Measurements from ENCODE around the gene UCN2. TPM values are rescaled to one million over a fixed set of nuclear protein-coding genes. Genes with fewer than 3 reads are reported as not detected.

The UCN2 gene
- total and polyA plus RNA-seq, 8 donors, result 0.19 TPM; not detected in 7

DNA sequence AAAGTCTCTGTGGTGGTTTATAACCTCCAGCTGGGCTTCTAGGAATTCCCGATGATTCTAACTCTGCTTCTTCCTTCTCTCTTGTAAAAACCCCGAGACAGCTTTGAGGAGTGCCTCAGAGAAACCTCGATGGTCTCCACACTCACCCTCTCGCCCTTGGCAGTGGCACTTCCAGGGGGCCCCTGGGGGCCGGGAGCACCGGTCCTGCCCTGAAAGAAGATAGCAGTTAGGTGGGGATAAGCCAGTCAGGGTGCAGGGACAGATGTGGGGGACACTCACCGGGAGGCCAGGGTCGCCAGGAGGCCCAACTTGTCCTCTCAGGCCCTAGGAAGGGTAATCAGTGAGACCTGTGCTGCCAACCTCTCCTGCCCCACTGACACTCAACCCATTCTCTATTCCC is 21.8 kb upstream of the UCN2 start:
- Histone ChIP-seq H3K36me3 (no peaks in the 10 kb centered on the region), H3K4me3 (no peak overlapping the region), H3K27me3 (no peaks in the 10 kb centered on the region), H3K4me1 (no peaks in the 10 kb centered on the region), H3K9me3 (no peaks in the 10 kb centered on the region), H3K27ac (no peak overlapping the region)
- TF ChIP-seq, protein P1, sequence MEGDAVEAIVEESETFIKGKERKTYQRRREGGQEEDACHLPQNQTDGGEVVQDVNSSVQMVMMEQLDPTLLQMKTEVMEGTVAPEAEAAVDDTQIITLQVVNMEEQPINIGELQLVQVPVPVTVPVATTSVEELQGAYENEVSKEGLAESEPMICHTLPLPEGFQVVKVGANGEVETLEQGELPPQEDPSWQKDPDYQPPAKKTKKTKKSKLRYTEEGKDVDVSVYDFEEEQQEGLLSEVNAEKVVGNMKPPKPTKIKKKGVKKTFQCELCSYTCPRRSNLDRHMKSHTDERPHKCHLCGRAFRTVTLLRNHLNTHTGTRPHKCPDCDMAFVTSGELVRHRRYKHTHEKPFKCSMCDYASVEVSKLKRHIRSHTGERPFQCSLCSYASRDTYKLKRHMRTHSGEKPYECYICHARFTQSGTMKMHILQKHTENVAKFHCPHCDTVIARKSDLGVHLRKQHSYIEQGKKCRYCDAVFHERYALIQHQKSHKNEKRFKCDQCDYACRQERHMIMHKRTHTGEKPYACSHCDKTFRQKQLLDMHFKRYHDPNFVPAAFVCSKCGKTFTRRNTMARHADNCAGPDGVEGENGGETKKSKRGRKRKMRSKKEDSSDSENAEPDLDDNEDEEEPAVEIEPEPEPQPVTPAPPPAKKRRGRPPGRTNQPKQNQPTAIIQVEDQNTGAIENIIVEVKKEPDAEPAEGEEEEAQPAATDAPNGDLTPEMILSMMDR (IDR thresholded peaks at IDR 0.05), result no peak
- no peak for ATAC-seq
- 71 to 83% methylated on average over 8 of the region's 8 CpGs for WGBS, 2 donors
- FAIRE-seq, result no peak
- DNase-seq, result no peak
- intact Hi-C loops (cut with DNase I), result no loop called here

DNA sequence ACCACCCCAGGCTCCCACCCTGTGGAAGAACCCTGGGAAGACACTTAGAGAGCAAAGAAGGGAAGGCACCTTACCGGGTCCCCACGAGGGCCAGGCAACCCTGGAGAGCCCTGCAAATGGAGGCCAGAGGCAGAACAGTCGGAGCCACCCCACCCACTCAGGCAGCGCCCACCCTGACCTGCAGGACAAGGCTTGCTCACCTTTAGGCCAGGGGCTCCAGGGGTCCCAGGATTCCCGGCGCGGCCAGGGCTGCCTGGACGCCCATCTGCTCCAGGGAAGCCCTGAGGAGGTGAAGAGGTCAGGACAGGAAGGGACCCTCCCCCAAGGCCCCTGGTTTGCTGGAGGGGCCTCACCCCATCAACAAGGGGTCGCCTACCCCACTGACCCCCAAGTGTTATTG is 21.3 kb upstream of the UCN2 start:
- 84 to 85% methylated on average over 9 of the region's 9 CpGs for WGBS, 2 donors
- Histone ChIP-seq H3K4me1 (no peaks in the 10 kb centered on the region), H3K27me3 (no peaks in the 10 kb centered on the region), H3K36me3 (no peaks in the 10 kb centered on the region), H3K27ac (no peak overlapping the region), H3K9me3 (no peaks in the 10 kb centered on the region), H3K4me3 (no peak overlapping the region)
- TF ChIP-seq, protein P1 (IDR thresholded peaks at IDR 0.05), result no peak
- no peak for FAIRE-seq
- intact Hi-C loops (cut with DNase I), result no loop called here
- no peak for DNase-seq
- ATAC-seq, result no peak

DNA sequence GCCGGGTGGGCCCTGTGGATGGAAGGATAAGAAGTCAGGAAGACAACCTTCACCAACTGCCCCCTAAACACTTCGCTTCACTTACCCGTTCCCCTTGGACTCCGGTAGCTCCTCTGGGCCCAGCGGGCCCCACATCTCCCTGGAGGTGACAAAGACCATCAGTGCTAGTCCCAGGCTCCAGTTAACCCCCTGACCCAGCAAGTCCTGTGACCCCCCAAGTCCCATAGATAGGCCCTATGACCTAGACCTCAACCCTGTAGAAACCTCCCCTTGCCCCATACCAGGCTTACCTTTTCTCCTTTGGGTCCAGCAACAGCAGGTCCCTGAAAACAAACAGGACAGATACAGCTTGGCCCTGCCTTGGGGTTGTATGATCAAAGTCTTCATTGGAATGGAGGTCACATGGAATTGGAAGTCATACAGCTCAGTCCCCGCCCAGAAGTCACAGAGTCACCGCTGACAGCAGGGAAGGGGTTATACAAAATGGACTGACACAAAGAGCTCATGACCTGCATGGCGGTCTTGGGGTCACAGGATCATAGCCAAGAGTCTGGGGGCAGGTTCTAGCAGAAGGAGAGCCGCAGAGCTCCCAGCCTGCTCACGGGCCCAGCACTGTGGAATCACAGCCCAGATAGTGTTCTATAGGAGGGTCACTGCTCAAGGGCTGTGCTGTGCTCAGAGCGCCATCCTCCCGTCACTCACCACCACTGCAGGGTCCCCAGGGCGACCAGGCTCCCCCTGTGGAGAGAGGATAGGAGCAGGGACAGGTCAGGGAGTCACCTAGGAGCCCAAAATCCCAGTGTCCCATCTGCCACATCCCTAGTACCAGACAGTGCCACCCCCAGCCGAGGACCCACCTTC is 18.3 kb upstream of the UCN2 start:
- no peaks in the 10 kb centered on the region for H3K9me3 ChIP-seq
- H3K27me3 ChIP-seq, result no peaks in the 10 kb centered on the region
- 85 to 86% methylated on average over 14 of the region's 14 CpGs for WGBS, 2 donors
- no peaks in the 10 kb centered on the region for H3K4me1 ChIP-seq
- TF ChIP-seq, protein P1 (IDR thresholded peaks at IDR 0.05), result no peak
- H3K36me3 ChIP-seq, result no peaks in the 10 kb centered on the region
- no peak overlapping the region for H3K4me3 ChIP-seq
- intact Hi-C loops (cut with DNase I), result no loop called here
- FAIRE-seq (no peak), ATAC-seq (no peak), DNase-seq (no peak)
- no peak overlapping the region for H3K27ac ChIP-seq

DNA sequence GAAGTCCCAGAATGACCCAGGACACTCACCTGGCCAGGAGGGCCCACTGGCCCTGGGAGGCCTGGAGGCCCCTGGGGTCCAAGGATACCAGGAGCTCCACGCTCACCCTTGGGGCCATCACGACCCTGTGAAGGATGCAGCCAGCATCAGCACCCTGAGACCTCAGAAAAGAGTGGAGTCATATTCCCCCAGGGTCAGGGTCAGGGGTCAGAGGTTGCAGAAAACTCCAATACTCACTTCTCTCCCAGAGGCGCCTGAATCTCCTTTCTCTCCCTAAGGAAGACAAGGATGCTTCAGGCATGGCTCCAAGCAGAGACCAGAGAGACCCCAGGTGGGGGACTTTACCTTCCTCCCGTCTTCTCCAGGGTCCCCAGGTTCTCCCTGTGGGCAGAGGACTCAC is 13.1 kb upstream of the UCN2 start:
- no peaks in the 10 kb centered on the region for H3K9me3 ChIP-seq
- H3K27me3 ChIP-seq, result no peaks in the 10 kb centered on the region
- no peaks in the 10 kb centered on the region for H3K4me1 ChIP-seq
- DNase-seq (no peak), FAIRE-seq (no peak), ATAC-seq (no peak)
- no peak overlapping the region for H3K4me3 ChIP-seq
- intact Hi-C loops (cut with DNase I), result no loop called here
- no peak overlapping the region for H3K27ac ChIP-seq
- no peaks in the 10 kb centered on the region for H3K36me3 ChIP-seq
- TF ChIP-seq, protein P1 (IDR thresholded peaks at IDR 0.05), result no peak
- WGBS, 2 donors, result 67 to 71% methylated on average over 4 of the region's 4 CpGs

DNA sequence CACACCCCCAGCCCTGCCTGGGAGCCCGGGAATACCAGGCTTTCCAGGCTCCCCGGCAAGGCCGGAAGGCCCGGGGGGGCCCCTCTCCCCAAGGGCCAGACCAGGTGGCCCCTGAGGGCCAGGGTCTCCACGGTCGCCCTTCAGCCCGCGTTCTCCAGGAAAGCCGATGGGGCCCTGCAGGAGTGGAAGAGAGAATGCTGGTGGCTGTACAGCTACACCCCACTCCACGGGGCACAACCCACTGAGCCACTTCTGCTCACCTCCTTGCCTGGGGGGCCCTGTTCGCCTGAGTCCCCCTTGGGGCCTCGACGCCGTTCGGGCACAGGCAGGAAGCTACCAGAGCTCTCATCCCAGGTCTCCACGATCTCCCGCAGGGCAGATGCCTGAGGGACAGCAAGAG is 11.8 kb upstream of the UCN2 start:
- TF ChIP-seq, protein P1 (IDR thresholded peaks at IDR 0.05), result no peak
- Histone ChIP-seq H3K27ac (no peak overlapping the region), H3K4me1 (no peaks in the 10 kb centered on the region), H3K4me3 (no peak overlapping the region), H3K9me3 (no peaks in the 10 kb centered on the region), H3K36me3 (no peaks in the 10 kb centered on the region), H3K27me3 (no peaks in the 10 kb centered on the region)
- ATAC-seq, result no peak
- DNase-seq, result no peak
- intact Hi-C loops (cut with DNase I), result no loop called here
- WGBS, 2 donors, result 66 to 78% methylated on average over 16 to 17 of the region's 17 CpGs
- no peak for FAIRE-seq
